SK-N-SH (cell line): ENCODE data around the gene RPL10. TPM values are rescaled to one million over a fixed set of nuclear protein-coding genes. Genes with fewer than 3 reads are reported as not detected.

ENCODE experiments used
- CTCF ChIA-PET: fragments of 300-600, 350-600 bp; formaldehyde crosslinking; extraction: SDS; loops from one replicate; lab custom pipeline; 2021; lab: Yijun Ruan, JAX
- POLR2A ChIA-PET: fragments of 350-600 bp; sonication (Branson Sonifier 250); formaldehyde crosslinking; extraction: SDS; loops from one replicate; lab custom pipeline; 2020; ENCODE audit warnings: antibody characterized with exemption, inconsistent platforms; lab: Yijun Ruan, JAX
- DNase-seq: peaks from one replicate; pipeline ENCODE4 v3.0.0; 2012
- H2AFZ ChIP-seq: fragments of 200-600 bp; sonication (generic); 2 replicates; pipeline ENCODE4 v1.8.1; 2016; ENCODE audit warnings: antibody characterized with exemption, mild to moderate bottlenecking, low read depth
- H3F3A ChIP-seq: fragments of 200-600 bp; sonication (generic); replicated peaks from 2 replicates; pipeline ENCODE3; 2016; ENCODE audit warnings: antibody characterized with exemption, mild to moderate bottlenecking; ENCODE audit not compliant: insufficient read depth
- H3K27ac ChIP-seq, 2 experiments: fragments of 200-500 bp in 1 of 2; fragments of 200-600 bp in 1 of 2; sonication (Bioruptor generic) in 1 of 2; sonication (generic), shearing (Covaris generic) in 1 of 2; 2 replicates each; pipeline versions ENCODE4 v1.5.1 to v1.6.1; 2014 to 2016; ENCODE audit warnings: low read depth in 2 of 2, inconsistent platforms in 1 of 2, low read length in 1 of 2, mild to moderate bottlenecking in 1 of 2, mixed read lengths in 1 of 2
- H3K27me3 ChIP-seq: fragments of 200-600 bp; sonication (generic), shearing (Covaris generic); 2 replicates; pipeline ENCODE4 v1.6.1; 2016; ENCODE audit warnings: mixed run types; ENCODE audit not compliant: insufficient read depth
- H3K36me3 ChIP-seq, 2 experiments: fragments of 200-500 bp in 1 of 2; fragments of 200-600 bp in 1 of 2; sonication (Bioruptor generic) in 1 of 2; sonication (generic) in 1 of 2; replicated peaks in 1 of 2; 2 replicates each; pipeline versions ENCODE3 to v1.5.1; 2014 to 2016; ENCODE audit warnings: low read length in 1 of 2, mild to moderate bottlenecking in 1 of 2; ENCODE audit not compliant: insufficient read depth in 2 of 2, control insufficient read depth in 1 of 2
- H3K4me1 ChIP-seq, 2 experiments: fragments of 200-500 bp in 1 of 2; fragments of 200-600 bp in 1 of 2; sonication (Bioruptor generic) in 1 of 2; sonication (generic), shearing (Covaris generic) in 1 of 2; 2 replicates each; pipeline versions ENCODE4 v1.5.1 to v1.6.1; 2014 to 2016; ENCODE audit warnings: low read depth in 1 of 2, low read length in 1 of 2, mixed run types in 1 of 2; ENCODE audit not compliant: insufficient read depth in 2 of 2, control insufficient read depth in 1 of 2
- H3K4me2 ChIP-seq: fragments of 200-600 bp; sonication (generic), shearing (Covaris generic); 2 replicates; pipeline ENCODE4 v1.6.1; 2017; ENCODE audit warnings: mixed run types
- H3K4me3 ChIP-seq, 2 experiments: fragments of 200-500 bp in 1 of 2; fragments of 200-600 bp in 1 of 2; sonication (Bioruptor generic) in 1 of 2; sonication (generic), shearing (Covaris generic) in 1 of 2; 2 replicates each; pipeline versions ENCODE4 v1.5.1 to v1.8.1; 2014 to 2016; ENCODE audit warnings: low read depth in 2 of 2, inconsistent platforms in 1 of 2, low read length in 1 of 2, mild to moderate bottlenecking in 1 of 2, mixed read lengths in 1 of 2, moderate library complexity in 1 of 2
- H3K79me2 ChIP-seq: fragments of 200-600 bp; sonication (generic); 2 replicates; pipeline ENCODE4 v1.8.1; 2017; ENCODE audit warnings: mild to moderate bottlenecking; ENCODE audit not compliant: insufficient read depth
- H3K9ac ChIP-seq: fragments of 200-600 bp; sonication (generic); 2 replicates; pipeline ENCODE4 v1.6.1; 2017; ENCODE audit warnings: mixed run types
- H3K9me2 ChIP-seq: fragments of 200-600 bp; sonication (generic); 2 replicates; pipeline ENCODE4 v1.6.1; 2017; ENCODE audit warnings: mixed run types
- H3K9me3 ChIP-seq: fragments of 200-600 bp; sonication (generic); 2 replicates; pipeline ENCODE4 v1.6.1; 2017; ENCODE audit warnings: mixed run types, mild to moderate bottlenecking, moderate library complexity
- H4K20me1 ChIP-seq: fragments of 200-600 bp; sonication (generic); 2 replicates; pipeline ENCODE4 v1.6.1; 2017; ENCODE audit warnings: mild to moderate bottlenecking, mixed run types; ENCODE audit not compliant: insufficient read depth
- CHD2 ChIP-seq: fragments of 150-350 bp; IDR thresholded peaks from 2 replicates; pipeline ENCODE4 v1.6.1; 2018; ENCODE audit warnings: low read length; ENCODE audit not compliant: partially characterized antibody
- ELF1 ChIP-seq: IDR thresholded peaks from 2 replicates; pipeline ENCODE4 v1.4.0; 2012
- FOSL2 ChIP-seq: IDR thresholded peaks from 2 replicates; pipeline ENCODE4 v1.4.0; 2012; ENCODE audit warnings: low read depth, mild to moderate bottlenecking, moderate library complexity, borderline replicate concordance
- GATA2 ChIP-seq: sonication (generic); formaldehyde crosslinking; IDR thresholded peaks from 2 replicates; pipeline ENCODE4 v1.5.0; 2020; ENCODE audit warnings: mild to moderate bottlenecking, missing genetic modification reagents
- MEF2A ChIP-seq: IDR thresholded peaks from 2 replicates; pipeline ENCODE4 v1.4.0; 2012; ENCODE audit warnings: low read depth, borderline replicate concordance
- MXI1 ChIP-seq: IDR thresholded peaks from 2 replicates; pipeline ENCODE4 v1.6.1; 2012; ENCODE audit warnings: mild to moderate bottlenecking, low read depth, low read length, improper control_type of control experiment
- NFIC ChIP-seq: IDR thresholded peaks from 2 replicates; pipeline ENCODE4 v1.4.0; 2012; ENCODE audit warnings: borderline replicate concordance
- NRF1 ChIP-seq: IDR thresholded peaks from 2 replicates; pipeline ENCODE4 v1.6.1; 2012; ENCODE audit warnings: low read depth, mild to moderate bottlenecking, low read length
- POLR2AphosphoS5 ChIP-seq: IDR thresholded peaks from 2 replicates; pipeline ENCODE4 v1.6.1; 2012; ENCODE audit warnings: low read depth, low read length
- RCOR1 ChIP-seq: fragments of 150-350 bp; IDR thresholded peaks from 2 replicates; pipeline ENCODE4 v1.6.1; 2017; ENCODE audit warnings: antibody characterized with exemption, low read length
- SIN3A ChIP-seq: IDR thresholded peaks from 2 replicates; pipeline ENCODE4 v1.6.1; 2012; ENCODE audit warnings: low read depth, mild to moderate bottlenecking, low read length, moderate library complexity, borderline replicate concordance
- YY1 ChIP-seq: IDR thresholded peaks from 2 replicates; pipeline ENCODE4 v1.4.0; 2012; ENCODE audit warnings: low read depth, mild to moderate bottlenecking
- WGBS: methylation state at CpG from one replicate; pipeline ENCODE4 v1.1.6; 2017; ENCODE audit warnings: low lambda C conversion rate; 5-methylcytosine and 5-hydroxymethylcytosine counted together
- polyA plus RNA-seq, 3 experiments: library from polyadenylated mRNA; depleted of rRNA; stranded (reverse); fragments of >200 nt; gene quantifications; 2 replicates each; pipeline ENCODE4 v1.2.3, GENCODE V29; 2012
- TF ChIP-seq, protein P1 (sequence below): IDR thresholded peaks from 2 replicates; pipeline ENCODE4 v1.4.0; 2012; ENCODE audit warnings: low read depth, borderline replicate concordance

The RPL10 gene
- polyA plus RNA-seq, 1 of the 3 experiments (the other 2 are of a cell fraction) = 4,562 TPM

DNA sequence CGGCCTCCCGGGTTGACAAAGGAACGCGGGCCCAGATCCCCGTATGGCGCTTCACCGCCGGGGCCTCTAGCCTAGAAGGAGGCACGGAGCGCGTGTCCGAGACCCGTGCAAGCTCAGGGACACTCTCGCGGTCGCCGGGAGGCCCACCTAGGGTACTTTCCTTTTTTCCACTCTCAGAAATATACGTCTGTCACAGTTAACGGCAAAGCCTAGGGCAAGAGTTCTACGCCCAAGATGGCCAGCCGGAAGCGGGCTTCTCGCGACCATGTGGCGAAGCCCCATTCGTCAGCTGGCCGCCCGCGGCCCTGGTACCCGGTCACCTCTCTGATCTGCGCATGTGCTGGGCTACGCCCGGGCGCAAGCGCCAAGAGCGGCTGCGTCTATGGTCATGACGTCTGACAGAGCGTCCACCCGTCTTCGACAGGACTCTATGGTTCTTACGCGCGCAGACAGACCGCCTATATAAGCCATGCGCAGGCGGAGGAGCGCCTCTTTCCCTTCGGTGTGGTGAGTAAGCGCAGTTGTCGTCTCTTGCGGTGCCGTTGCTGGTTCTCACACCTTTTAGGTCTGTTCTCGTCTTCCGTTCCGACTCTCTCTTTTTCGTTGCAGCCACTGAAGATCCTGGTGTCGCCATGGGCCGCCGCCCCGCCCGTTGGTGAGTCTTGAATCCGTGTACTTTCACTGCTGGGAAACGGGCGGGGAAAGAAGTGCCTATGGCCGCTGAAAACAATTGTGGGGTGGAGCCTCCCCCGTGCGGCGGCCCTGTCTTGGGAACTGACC, at the start of gene RPL10 (continued):
- TF ChIP-seq RCOR1 (no peak), MXI1 (no peak; the same call in 1 of the 2 replicates), FOSL2 (no peak), YY1 (peak; percentile 81; the same call in 1 of the 2 replicates), NFIC (no peak), MEF2A (no peak), GATA2 (CRISPR knock-in tag) (no peak), CHD2 (no peak)
- TF ChIP-seq, protein P1, sequence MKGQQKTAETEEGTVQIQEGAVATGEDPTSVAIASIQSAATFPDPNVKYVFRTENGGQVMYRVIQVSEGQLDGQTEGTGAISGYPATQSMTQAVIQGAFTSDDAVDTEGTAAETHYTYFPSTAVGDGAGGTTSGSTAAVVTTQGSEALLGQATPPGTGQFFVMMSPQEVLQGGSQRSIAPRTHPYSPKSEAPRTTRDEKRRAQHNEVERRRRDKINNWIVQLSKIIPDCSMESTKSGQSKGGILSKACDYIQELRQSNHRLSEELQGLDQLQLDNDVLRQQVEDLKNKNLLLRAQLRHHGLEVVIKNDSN = no peak

- Histone ChIP-seq H3K36me3 (peaks cover 6 to 50% of the 10 kb centered on the region in 2 experiments), H2AFZ (no peak overlapping the region), H3K4me1 (peaks cover 0 to 5% of the 10 kb centered on the region in 2 experiments; a peak in 1 of 4 replicates), H3K27me3 (no peaks in the 10 kb centered on the region), H3K4me3 (no peak overlapping the region), H3K9me3 (no peaks in the 10 kb centered on the region), H3K79me2 (no peaks in the 10 kb centered on the region), H3K9ac (no peak overlapping the region), H3F3A (peaks cover 50% of the 10 kb centered on the region), H3K9me2 (no peaks in the 10 kb centered on the region), H3K27ac (no peak overlapping the region), H3K4me2 (no peak overlapping the region), H4K20me1 (peaks cover 66% of the 10 kb centered on the region)
- CTCF ChIA-PET = no interaction called here
- POLR2A ChIA-PET = no interaction called here
- 69% methylated on average over 3 of the region's 24 CpGs for WGBS
- no peak for DNase-seq
- no peak for TF ChIP-seq RCOR1
- TF ChIP-seq POLR2AphosphoS5 = peak; percentile 11; the same call in 1 of the 2 replicates
Measured at GRCh38 chrX:154348646-154349358, 49.4 kb upstream of the RPL10 start.

DNA sequence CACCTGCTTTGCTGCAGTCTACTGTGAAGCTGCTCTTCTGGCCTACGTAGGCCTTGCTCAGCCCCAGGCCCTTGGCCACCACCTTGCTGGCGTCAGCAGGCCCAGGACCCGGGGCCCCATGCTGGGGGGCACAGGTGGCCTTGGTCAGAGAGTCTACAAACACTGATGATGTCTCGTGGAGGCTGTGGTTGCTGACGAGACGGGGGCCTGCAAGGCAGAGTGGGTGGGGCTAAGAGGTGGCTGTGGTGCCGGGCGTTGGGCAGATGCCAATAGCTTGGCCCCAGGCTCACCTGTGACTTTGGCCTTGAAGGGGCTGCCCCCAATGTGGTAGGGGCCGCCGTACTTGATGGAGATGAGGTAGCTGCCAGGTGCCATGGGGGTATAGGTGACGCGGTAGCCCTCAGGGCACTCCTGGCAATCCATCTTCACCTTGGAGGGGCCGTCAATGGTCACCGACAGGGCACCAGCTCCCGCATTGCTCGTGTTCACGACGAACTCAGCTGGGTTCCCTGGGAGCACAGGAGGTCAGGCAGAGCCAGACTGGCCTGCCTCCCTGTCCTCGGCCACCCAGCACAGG, 48.7 kb upstream of the RPL10 start:
- Histone ChIP-seq H4K20me1 (peaks cover 72% of the 10 kb centered on the region), H2AFZ (no peak overlapping the region), H3K79me2 (no peaks in the 10 kb centered on the region), H3K27me3 (no peaks in the 10 kb centered on the region), H3K9me2 (no peaks in the 10 kb centered on the region), H3K36me3 (peaks cover 6 to 51% of the 10 kb centered on the region in 2 experiments), H3F3A (peaks cover 55% of the 10 kb centered on the region), H3K4me3 (no peak overlapping the region), H3K9me3 (no peaks in the 10 kb centered on the region), H3K4me2 (no peak overlapping the region), H3K9ac (no peak overlapping the region), H3K4me1 (peaks cover 0 to 5% of the 10 kb centered on the region in 2 experiments; a peak in 1 of 4 replicates), H3K27ac (no peak overlapping the region; a peak in 1 of 4 replicates)
- CTCF ChIA-PET = no interaction called here
- POLR2A ChIA-PET = no interaction called here
- TF ChIP-seq SIN3A (no peak), ELF1 (no peak), POLR2AphosphoS5 (no peak), RCOR1 (no peak), NRF1 (no peak)
- no peak for DNase-seq
- 69% methylated on average over 8 of the region's 19 CpGs for WGBS
